IPS-18c (cell line): Measurements from ENCODE around the gene ZNF217.
A peak's percentile ranks its signal among the peaks of the same experiment; 100 is the strongest.
"Not testable (repeated sequence)": the region's sequence is repeated elsewhere in the genome, so short reads cannot be mapped to it uniquely, and the experiment has no call there.

ENCODE experiments used
- H3K4me3 ChIP-seq: 2 replicates; pipeline ENCODE4 v1.7.0; 2013; ENCODE audit warnings: low read depth, mild to moderate bottlenecking, low read length, moderate library complexity; ENCODE audit not compliant: insufficient read depth
- H3K9me3 ChIP-seq: one replicate; pipeline ENCODE4 v1.6.1; 2013; ENCODE audit warnings: mild to moderate bottlenecking, low read length, moderate library complexity; ENCODE audit not compliant: control insufficient read depth, insufficient read depth

ZNF217 gene

GRCh38 chr20:53593466-53594007, at the start of gene ZNF217:
Gene ZNF217 (minus strand): TSS chr20:53593839. CDS start chr20:53582826, 11,013 bp downstream.
- H3K4me3 ChIP-seq = peak within 1 kb of the TSS; percentile 72
- H3K9me3 ChIP-seq = not testable (repeated sequence)

- no peak overlapping the region for H3K4me3 ChIP-seq
- no peaks in the 10 kb centered on the region for H3K9me3 ChIP-seq
These were observed 49.6 kb upstream of the ZNF217 start for GRCh38 chr20:53643031-53643832.

- no peak overlapping the region for H3K4me3 ChIP-seq
These were observed 48.8 kb upstream of the ZNF217 start for GRCh38 chr20:53642196-53643030.

GRCh38 chr20:53639647-53640440, 46.2 kb upstream of the ZNF217 start:
- H3K4me3 ChIP-seq = no peak overlapping the region
- no peaks in the 10 kb centered on the region for H3K9me3 ChIP-seq

More at GRCh38 chr20:53642196-53643030, 48.8 kb upstream of the ZNF217 start:
- H3K9me3 ChIP-seq = no peaks in the 10 kb centered on the region

GRCh38 chr20:53639128-53639527, 45.5 kb upstream of the ZNF217 start:
- Histone ChIP-seq H3K9me3 (no peaks in the 10 kb centered on the region), H3K4me3 (no peak overlapping the region)

- H3K9me3 ChIP-seq, H3K4me3 ChIP-seq: not testable (repeated sequence)
These were observed 43.7 kb upstream of the ZNF217 start for GRCh38 chr20:53637310-53637709.

GRCh38 chr20:53636540-53637097, 43.0 kb upstream of the ZNF217 start:
- no peaks in the 10 kb centered on the region for H3K9me3 ChIP-seq
- no peak overlapping the region for H3K4me3 ChIP-seq

GRCh38 chr20:53635221-53635620, 41.6 kb upstream of the ZNF217 start:
- Histone ChIP-seq H3K9me3 (no peaks in the 10 kb centered on the region), H3K4me3 (no peak overlapping the region)

GRCh38 chr20:53631909-53632662, 38.4 kb upstream of the ZNF217 start:
- no peak overlapping the region for H3K4me3 ChIP-seq
- no peaks in the 10 kb centered on the region for H3K9me3 ChIP-seq

GRCh38 chr20:53629436-53629835, 35.8 kb upstream of the ZNF217 start:
- no peak overlapping the region for H3K4me3 ChIP-seq
- no peaks in the 10 kb centered on the region for H3K9me3 ChIP-seq

- H3K4me3 ChIP-seq, H3K9me3 ChIP-seq: not testable (repeated sequence)
These were observed 35.1 kb upstream of the ZNF217 start for GRCh38 chr20:53628758-53629157.

GRCh38 chr20:53628076-53628475, 34.4 kb upstream of the ZNF217 start:
- H3K9me3 ChIP-seq = no peaks in the 10 kb centered on the region
- H3K4me3 ChIP-seq = no peak overlapping the region

GRCh38 chr20:53627001-53627400, 33.4 kb upstream of the ZNF217 start:
- not testable (repeated sequence) for H3K4me3 ChIP-seq, H3K9me3 ChIP-seq

- no peaks in the 10 kb centered on the region for H3K9me3 ChIP-seq
These were observed 32.9 kb upstream of the ZNF217 start for GRCh38 chr20:53626584-53626983.

GRCh38 chr20:53625311-53626129, 31.9 kb upstream of the ZNF217 start:
- H3K4me3 ChIP-seq = no peak overlapping the region

More at GRCh38 chr20:53626584-53626983, 32.9 kb upstream of the ZNF217 start:
- no peak overlapping the region for H3K4me3 ChIP-seq

GRCh38 chr20:53624927-53625250, 31.2 kb upstream of the ZNF217 start:
- not testable (repeated sequence) for H3K4me3 ChIP-seq, H3K9me3 ChIP-seq

More at GRCh38 chr20:53625311-53626129, 31.9 kb upstream of the ZNF217 start:
- no peaks in the 10 kb centered on the region for H3K9me3 ChIP-seq
